ENCODE measurements around the gene ZNF385C. TPM values are rescaled to one million over a fixed set of nuclear protein-coding genes. Genes with fewer than 3 reads are reported as not detected.
A peak's percentile ranks its signal among the peaks of the same experiment; 100 is the strongest.

ZNF385C gene
- total RNA-seq, 1 donor from 2014 or later: not detected

DNA sequence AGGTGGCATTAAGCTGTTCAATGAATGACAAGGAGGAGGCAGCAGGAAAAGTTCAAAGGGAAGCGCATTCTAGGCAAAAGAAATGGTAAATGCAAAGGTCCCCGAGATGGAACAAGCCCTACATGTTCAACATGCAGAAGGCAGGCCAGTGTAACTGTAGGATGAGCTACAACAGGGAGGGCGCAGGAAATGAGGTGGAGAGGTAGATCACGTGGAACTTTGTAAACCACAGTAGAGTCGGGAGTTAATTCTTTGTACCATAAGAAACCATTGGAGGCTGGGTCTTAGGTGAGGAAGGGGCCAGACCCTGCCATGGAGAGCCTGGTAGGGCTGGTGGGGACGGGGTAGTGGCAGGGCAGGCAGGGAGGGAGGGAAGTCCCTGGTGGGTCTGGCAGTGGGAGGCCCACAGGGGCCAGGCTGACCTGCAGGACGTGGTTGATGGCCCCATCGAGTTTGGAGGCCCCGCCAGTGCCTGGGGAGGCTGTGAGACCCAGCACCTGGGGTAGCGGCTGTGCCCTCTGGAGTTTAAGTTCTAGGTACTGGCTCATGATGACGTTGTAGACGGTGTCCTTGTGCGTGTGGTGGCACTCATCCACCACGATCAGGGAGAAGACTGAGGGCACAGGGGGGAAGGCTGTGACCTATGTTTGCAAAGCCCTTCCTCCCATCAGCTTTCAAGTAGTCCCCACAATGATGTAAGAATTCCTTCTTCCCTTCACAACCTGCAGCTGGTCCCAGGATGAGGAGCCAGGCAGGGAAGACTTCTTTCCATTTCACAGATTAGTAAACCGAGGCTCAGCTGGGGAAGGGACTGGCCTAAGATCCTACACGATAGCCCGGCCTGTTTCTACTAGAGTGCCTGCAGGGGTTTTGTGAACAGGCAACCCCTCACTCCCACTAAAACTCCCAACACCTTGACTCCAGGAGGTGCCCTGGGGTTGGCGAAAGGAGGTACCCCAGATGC lies 12.3 kb upstream of the ZNF385C start:
- peaks cover 44% of the 10 kb centered on the region for H3K4me1 Mint-ChIP-seq (ENCODE audit: low read depth)
- peaks cover 35% of the 10 kb centered on the region for H3K36me3 Mint-ChIP-seq (ENCODE audit: low read depth)
- H3K9me3 Mint-ChIP-seq: no peaks in the 10 kb centered on the region
- intact Hi-C loops (cut with micrococcal nuclease): no loop called here
- peak overlapping the region; percentile 86 for H3K27ac Mint-ChIP-seq
- peak overlapping the region; percentile 85 for H3K4me3 Mint-ChIP-seq
- DNase-seq (ENCODE audit: low spot score): no peak
- H3K27me3 Mint-ChIP-seq (ENCODE audit: insufficient read depth): no peaks in the 10 kb centered on the region

DNA sequence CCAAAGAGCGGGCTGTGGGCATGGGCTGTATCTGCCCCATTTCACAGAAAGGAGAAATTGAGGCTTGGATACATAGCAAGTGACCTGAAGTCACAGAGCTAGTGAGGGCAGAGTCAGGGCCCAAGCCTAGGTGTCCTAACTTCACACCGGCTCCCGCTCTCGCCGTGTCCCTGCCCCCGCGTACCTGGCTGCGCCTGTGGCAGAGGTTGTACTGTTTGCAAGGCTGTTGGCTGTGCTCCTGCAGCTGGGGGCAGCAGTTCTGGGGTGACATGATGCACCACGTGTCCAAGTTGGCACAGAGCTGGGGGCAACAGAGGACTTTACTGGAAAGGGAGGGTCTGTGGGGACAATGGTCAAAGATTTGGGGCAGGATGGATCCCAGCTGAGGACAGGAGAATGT lies 10.8 kb upstream of the ZNF385C start:
- H3K4me3 Mint-ChIP-seq: no peak overlapping the region
- DNase-seq (ENCODE audit: low spot score): no peak
- H3K9me3 Mint-ChIP-seq: no peaks in the 10 kb centered on the region
- peaks cover 22% of the 10 kb centered on the region for H3K36me3 Mint-ChIP-seq (ENCODE audit: low read depth)
- H3K4me1 Mint-ChIP-seq (ENCODE audit: low read depth): peaks cover 44% of the 10 kb centered on the region
- intact Hi-C loops (cut with micrococcal nuclease): no loop called here
- H3K27me3 Mint-ChIP-seq (ENCODE audit: insufficient read depth): no peaks in the 10 kb centered on the region
- peak overlapping the region; percentile 29 for H3K27ac Mint-ChIP-seq

DNA sequence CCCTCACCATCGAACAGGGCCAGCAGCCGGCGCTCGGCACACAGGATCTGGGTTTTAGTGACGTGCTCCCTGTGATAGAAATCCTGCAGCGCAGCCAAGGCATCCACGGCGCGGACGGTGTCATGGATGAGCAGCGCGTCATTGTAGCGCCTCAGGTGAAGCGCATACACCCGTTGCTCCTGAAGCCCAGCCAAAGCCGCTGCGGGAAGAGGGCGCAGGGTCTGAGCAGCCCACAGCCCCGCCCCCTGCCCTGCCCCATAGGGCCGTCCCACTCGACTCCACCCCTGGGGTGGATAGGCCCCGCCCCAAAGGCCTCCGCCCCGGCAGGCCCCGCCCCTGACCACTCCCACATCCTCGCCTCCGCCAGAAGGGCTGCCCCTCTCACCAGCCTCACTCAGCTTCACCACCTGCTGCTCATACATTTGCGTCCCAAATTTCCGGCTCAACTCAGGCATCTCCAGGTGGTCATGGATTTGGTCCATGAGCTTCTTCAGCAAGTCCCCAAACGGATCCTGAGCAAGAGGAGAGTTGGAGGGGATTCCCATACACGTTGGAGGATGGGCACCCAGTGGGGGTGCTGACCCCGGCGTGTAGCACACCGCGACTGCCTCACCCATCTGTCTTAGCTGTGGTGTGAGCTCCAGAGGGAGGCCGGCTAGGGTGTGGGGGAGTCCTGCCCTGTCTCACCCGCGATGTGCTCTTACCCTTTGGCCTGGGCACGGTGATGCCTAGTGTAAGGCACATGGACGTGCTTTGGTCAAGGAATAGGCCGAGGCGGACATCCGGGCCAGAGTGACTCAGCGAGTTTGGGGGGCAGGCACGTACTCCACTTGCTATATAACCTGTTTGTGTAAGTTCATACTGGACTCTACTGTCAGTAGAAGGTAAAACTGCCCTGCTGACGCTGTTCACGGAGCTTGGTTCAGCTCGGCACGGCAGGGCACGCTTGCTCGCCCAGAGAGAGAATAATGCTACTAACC lies 9.6 kb upstream of the ZNF385C start:
- DNase-seq (ENCODE audit: low spot score): peak; percentile 87
- peak overlapping the region; percentile 23 for H3K27ac Mint-ChIP-seq
- intact Hi-C loops (cut with micrococcal nuclease): loop anchor here (1.0 kb wide), 2 partner anchors 13 to 73 kb away; partner anchors contain the start of genes KAT2A and KCNH4
- no peaks in the 10 kb centered on the region for H3K9me3 Mint-ChIP-seq
- H3K4me1 Mint-ChIP-seq (ENCODE audit: low read depth): peaks cover 44% of the 10 kb centered on the region
- peak overlapping the region; percentile 15 for H3K4me3 Mint-ChIP-seq
- H3K36me3 Mint-ChIP-seq (ENCODE audit: low read depth): peaks cover 19% of the 10 kb centered on the region
- H3K27me3 Mint-ChIP-seq (ENCODE audit: insufficient read depth): no peaks in the 10 kb centered on the region

DNA sequence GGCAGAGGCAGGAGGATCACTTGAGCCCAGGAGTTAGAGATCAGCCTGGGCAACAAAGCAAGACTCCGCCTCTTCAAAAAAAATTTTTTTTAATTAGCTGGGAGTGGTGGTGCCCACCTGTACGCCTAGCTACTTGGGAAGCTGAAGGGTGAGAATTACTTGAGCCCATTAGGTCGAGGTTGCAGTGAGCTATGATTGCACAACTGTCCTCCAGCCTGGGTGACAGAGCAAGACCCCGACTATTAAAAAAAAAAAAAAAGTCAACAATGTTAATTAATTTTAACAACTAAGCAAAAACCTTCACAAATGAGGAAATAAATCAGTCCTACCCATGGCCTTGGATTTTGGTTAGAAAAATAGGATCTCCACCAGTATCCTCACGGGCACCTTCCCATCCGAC lies 8.9 kb upstream of the ZNF385C start:
- Mint-ChIP-seq H3K36me3 (ENCODE audit: low read depth) (peaks cover 19% of the 10 kb centered on the region), H3K9me3 (no peaks in the 10 kb centered on the region), H3K27me3 (ENCODE audit: insufficient read depth) (no peaks in the 10 kb centered on the region), H3K4me1 (ENCODE audit: low read depth) (peaks cover 42% of the 10 kb centered on the region), H3K4me3 (no peak overlapping the region), H3K27ac (no peak overlapping the region)
- DNase-seq (ENCODE audit: low spot score): no peak
- intact Hi-C loops (cut with micrococcal nuclease): loop anchor here (1.0 kb wide), 2 partner anchors 14 to 74 kb away; partner anchors contain the start of genes KAT2A and KCNH4

DNA sequence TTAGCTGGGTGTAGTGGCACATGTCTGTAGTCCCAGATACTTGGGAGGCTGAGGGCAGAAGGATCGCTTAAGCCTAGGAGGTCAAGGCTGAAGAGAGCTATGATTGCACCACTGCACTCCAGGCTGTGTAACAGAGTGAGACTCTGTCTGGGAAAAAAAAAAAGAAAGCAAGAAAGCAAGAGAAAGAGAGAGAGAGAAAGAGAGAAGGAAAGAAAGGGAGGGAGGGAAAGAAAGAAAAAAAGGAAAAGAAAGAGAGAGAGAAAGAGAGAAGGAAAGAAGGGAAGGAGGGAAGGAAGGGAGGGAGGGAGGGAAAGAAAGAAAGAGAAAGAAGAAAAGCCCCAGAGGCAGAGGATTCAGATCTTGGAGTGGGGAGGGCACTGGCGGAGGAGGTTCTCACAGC lies 7.7 kb upstream of the ZNF385C start:
- peaks cover 33% of the 10 kb centered on the region for H3K4me1 Mint-ChIP-seq (ENCODE audit: low read depth)
- no peak overlapping the region for H3K4me3 Mint-ChIP-seq
- H3K9me3 Mint-ChIP-seq: no peaks in the 10 kb centered on the region
- H3K27me3 Mint-ChIP-seq (ENCODE audit: insufficient read depth): no peaks in the 10 kb centered on the region
- intact Hi-C loops (cut with micrococcal nuclease): no loop called here
- H3K36me3 Mint-ChIP-seq (ENCODE audit: low read depth): peaks cover 22% of the 10 kb centered on the region
- DNase-seq (ENCODE audit: low spot score): no peak
- no peak overlapping the region for H3K27ac Mint-ChIP-seq

DNA sequence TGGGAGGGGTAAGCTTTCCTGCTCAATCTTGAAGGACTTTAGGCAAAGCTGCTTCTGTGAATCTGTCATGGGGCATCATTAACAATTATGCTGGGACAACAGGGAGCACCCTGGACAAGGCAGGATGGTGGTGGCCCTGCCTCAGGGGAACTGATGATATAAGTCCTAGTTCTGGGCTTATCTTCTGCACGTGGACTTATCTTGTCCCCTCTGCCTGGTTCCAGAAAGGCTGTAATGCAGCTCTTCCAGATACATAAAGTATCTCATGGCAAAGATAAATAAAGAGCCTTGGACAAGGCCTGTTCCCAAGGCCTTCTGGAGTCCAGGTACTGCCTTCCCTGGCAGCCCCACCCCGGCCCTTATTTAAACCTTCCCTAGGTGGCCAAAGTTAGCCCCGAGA lies 6.0 kb upstream of the ZNF385C start:
- Mint-ChIP-seq H3K9me3 (no peaks in the 10 kb centered on the region), H3K36me3 (ENCODE audit: low read depth) (peaks cover 13% of the 10 kb centered on the region), H3K4me3 (no peak overlapping the region), H3K4me1 (ENCODE audit: low read depth) (peaks cover 19% of the 10 kb centered on the region), H3K27ac (no peak overlapping the region), H3K27me3 (ENCODE audit: insufficient read depth) (no peaks in the 10 kb centered on the region)
- no peak for DNase-seq (ENCODE audit: low spot score)
- intact Hi-C loops (cut with micrococcal nuclease): no loop called here

DNA sequence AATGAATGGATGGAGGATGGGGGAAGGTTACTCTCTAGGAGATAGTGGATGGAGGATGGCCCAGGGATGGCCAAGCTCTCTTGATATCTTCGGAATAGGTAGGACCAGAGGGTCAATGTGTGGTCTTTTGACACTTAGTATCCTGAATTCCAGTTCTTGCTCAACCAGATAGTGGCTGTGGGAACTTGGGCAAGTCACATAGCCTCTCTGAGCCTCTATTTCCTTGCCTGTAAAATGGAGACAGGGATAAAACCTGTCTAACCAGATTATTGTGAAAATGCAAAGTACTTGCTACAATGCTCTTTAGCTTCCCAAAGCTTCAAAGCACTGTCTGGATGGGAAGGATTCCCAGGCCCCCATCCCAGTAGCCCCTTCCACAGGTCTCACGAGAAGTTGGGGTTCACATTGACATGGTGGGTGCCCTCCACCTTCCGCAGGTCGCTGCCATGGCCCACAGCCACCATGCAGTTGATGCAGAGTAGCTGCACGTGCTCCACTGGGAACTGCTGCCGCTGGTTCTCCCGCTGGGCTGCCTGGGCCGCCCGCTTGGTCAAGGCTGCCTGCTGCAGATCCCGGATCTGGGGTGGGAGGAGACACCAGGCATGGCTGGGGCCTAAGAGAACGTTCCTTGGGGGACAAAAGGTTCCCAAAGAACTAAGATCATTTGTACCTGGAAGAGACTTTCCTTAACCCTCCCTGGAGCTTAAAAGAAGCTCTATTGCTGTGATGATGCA lies 5.1 kb upstream of the ZNF385C start:
- Mint-ChIP-seq H3K36me3 (ENCODE audit: low read depth) (peaks cover 9% of the 10 kb centered on the region), H3K27me3 (ENCODE audit: insufficient read depth) (peaks cover 4% of the 10 kb centered on the region), H3K9me3 (no peaks in the 10 kb centered on the region), H3K4me1 (ENCODE audit: low read depth) (peaks cover 11% of the 10 kb centered on the region), H3K27ac (no peak overlapping the region), H3K4me3 (no peak overlapping the region)
- DNase-seq (ENCODE audit: low spot score): no peak
- intact Hi-C loops (cut with micrococcal nuclease): no loop called here

DNA sequence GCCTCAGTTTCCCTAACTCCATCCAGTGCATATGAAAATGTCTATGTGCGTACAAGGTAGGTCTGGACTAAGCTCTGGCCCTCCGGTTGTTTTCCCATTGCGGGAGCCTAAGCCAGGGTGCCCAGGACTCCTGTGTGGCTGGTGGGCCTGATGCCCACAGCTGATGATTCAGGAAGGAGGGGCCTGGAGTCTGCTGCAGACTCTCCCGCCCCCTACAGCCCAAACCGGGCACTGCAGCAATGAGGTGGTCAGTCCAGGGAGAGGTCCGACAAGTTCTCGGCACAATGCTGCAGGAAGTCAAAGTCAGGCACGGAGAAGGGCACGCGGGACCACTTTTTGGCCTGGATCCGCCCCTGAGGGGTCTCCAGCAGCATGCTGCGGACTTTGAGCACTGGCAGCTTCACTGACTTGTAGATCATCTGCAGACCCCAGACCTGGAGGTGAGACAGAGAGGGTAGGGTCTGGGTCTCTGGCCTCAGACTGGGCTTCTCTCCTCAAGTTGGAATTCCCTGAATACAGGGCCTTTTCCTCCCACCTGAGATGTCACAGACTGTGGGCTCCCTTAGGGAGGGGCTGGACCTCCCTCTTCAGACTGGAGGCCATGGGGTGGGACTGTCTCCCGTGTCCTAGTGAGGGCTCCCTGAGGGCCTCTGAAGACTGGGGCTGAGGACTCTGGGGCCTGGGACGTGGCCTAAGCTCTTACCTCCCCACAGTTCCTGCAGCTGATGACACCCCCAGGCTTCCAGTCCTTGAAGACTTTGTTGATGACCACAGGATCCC lies 3.4 kb upstream of the ZNF385C start:
- H3K4me1 Mint-ChIP-seq (ENCODE audit: low read depth): peaks cover 7% of the 10 kb centered on the region
- intact Hi-C loops (cut with micrococcal nuclease): loop anchor here (1.0 kb wide), 3 partner anchors 34 to 138 kb away; no protein-coding TSS in a partner anchor

DNA sequence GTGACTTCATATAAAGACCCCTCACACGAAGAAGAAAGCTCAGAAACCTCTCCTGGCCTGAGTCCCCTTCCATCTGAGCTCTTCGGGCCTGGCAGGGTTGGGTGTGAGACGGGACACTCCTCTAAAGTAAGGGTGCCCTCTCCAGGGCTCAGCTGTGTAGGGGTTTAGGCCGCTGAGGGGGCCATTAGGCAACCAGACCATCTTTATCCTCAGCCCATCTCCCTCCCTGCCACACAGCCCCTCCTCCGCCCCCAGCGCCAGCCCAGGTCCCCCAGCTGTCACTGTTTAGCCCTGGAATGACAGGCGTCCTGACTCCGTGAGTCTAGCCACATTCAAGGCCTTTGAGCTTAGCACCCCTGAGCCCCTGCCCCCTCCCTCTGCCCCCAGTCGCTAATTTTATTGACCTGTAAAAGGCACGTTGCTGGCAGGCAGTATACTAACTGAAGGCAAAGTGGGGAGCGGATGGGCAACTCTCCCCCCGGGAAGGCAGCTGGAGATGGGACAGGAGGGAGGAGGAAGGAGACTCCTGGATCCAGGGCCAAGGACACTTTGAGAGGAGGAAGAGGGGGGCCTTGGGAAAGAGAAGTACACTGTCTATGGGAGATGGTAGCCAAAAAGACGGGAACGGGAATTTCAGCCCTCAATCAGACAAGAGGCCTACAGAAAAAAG lies 592 bp upstream of the ZNF385C start:
- Mint-ChIP-seq H3K36me3 (ENCODE audit: low read depth) (peaks cover 5% of the 10 kb centered on the region), H3K9me3 (no peaks in the 10 kb centered on the region), H3K4me1 (ENCODE audit: low read depth) (peaks cover 7% of the 10 kb centered on the region), H3K27me3 (ENCODE audit: insufficient read depth) (peaks cover 26% of the 10 kb centered on the region), H3K4me3 (no peak overlapping the region), H3K27ac (no peak overlapping the region)
- intact Hi-C loops (cut with micrococcal nuclease): no loop called here
- no peak for DNase-seq (ENCODE audit: low spot score)

More for the DNA sequence above, 3.4 kb upstream of the ZNF385C start:
- H3K27ac Mint-ChIP-seq: no peak overlapping the region
- peaks cover 7% of the 10 kb centered on the region for H3K36me3 Mint-ChIP-seq (ENCODE audit: low read depth)
- peak; percentile 50 for DNase-seq (ENCODE audit: low spot score)
- H3K9me3 Mint-ChIP-seq: no peaks in the 10 kb centered on the region
- H3K27me3 Mint-ChIP-seq (ENCODE audit: insufficient read depth): peaks cover 16% of the 10 kb centered on the region
- H3K4me3 Mint-ChIP-seq: no peak overlapping the region

DNA sequence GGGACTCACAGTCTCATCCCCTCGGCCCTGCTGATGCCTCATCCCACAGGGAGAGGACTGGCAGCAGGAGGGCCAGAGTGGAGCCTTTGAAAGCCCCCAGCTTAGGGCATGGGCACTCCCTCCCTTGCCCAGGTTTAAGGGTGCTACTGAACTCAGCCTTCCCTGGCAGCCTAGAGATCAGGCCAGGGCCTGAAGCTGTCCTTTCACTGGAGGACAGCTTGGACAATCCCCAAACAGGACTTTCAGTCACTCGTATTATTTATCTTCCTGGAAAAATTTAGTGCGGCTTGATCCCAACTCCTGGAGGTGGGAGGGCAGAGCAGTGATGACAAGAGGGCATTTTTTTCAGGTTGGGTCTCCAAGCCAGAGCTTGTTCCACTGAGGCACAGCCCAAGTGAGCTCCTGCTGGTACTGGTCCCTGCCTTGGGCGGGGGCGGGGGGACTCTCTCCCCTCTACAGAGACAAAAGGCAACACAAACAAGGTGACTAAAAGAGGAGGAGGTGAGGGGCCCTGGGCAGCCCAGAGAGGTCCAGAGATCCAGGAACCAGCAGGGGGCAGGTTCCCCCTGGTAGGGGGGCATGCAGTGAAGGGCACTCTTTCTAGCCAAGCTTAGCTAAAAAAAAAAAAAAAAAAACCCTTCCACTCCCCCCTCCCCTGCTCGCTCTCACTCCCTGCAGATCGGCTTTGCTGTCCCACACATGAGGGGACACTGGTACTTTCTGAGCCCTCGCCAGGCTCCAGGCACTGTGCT lies 1.7 kb downstream of the ZNF385C start:
- peaks cover 34% of the 10 kb centered on the region for H3K27me3 Mint-ChIP-seq (ENCODE audit: insufficient read depth)
- no peaks in the 10 kb centered on the region for H3K9me3 Mint-ChIP-seq
- no peak overlapping the region for H3K4me3 Mint-ChIP-seq
- intact Hi-C loops (cut with micrococcal nuclease): no loop called here
- H3K36me3 Mint-ChIP-seq (ENCODE audit: low read depth): peaks cover 4% of the 10 kb centered on the region
- H3K4me1 Mint-ChIP-seq (ENCODE audit: low read depth): peaks cover 7% of the 10 kb centered on the region
- no peak for DNase-seq (ENCODE audit: low spot score)
- H3K27ac Mint-ChIP-seq: no peak overlapping the region

All from activated T-helper 1 cell treated with anti-CD3 and anti-CD28 coated beads, Interleukin-12 subunit alpha, Interleukin-12 subunit beta, Interleukin-2, Interleukin-4 antibody, amounts not matched to agents 30 ng/mL and 10 ng/mL and 1 ng/mL, durations not matched to agents 14 hours and 24 hours and 36 hours (primary cell).